ENCODE results near the gene SLC4A11.
"Not testable (repeated sequence)": the region's sequence is repeated elsewhere in the genome, so short reads cannot be mapped to it uniquely, and the experiment has no call there.

SLC4A11 gene

GRCh38 chr20:3227506-3227905, 11.5 kb downstream of the SLC4A11 start:
- DNase-seq: no peak

GRCh38 chr20:3226864-3227263, 12.1 kb downstream of the SLC4A11 start:
- no peak for DNase-seq

GRCh38 chr20:3226093-3226492, 12.9 kb downstream of the SLC4A11 start:
- DNase-seq: no peak

GRCh38 chr20:3224681-3225421, 14.1 kb downstream of the SLC4A11 start:
- DNase-seq: no peak

GRCh38 chr20:3223994-3224680, 14.9 kb downstream of the SLC4A11 start:
- no peak for DNase-seq

- DNase-seq: no peak
Measured at GRCh38 chr20:3223651-3223993, 15.4 kb downstream of the SLC4A11 start.

GRCh38 chr20:3222635-3223600, 16.1 kb downstream of the SLC4A11 start:
- peak; percentile 93 for DNase-seq

GRCh38 chr20:3221398-3222226, 17.4 kb downstream of the SLC4A11 start:
- DNase-seq: no peak

GRCh38 chr20:3218307-3218988, 20.5 kb downstream of the SLC4A11 start:
- DNase-seq: no peak

GRCh38 chr20:3215359-3215917, 23.6 kb downstream of the SLC4A11 start:
- DNase-seq: not testable (repeated sequence)

GRCh38 chr20:3213226-3213625, 25.8 kb downstream of the SLC4A11 start:
- DNase-seq: no peak

- no peak for DNase-seq
Measured at GRCh38 chr20:3210346-3210745, 28.6 kb downstream of the SLC4A11 start.

GRCh38 chr20:3209946-3210317, 29.1 kb downstream of the SLC4A11 start:
- no peak for DNase-seq

- peak; percentile 40 for DNase-seq
Measured at GRCh38 chr20:3209257-3209945, 29.6 kb downstream of the SLC4A11 start, which contains the start of gene ITPA. Gene ITPA, plus strand, starts transcription at chr20:3209498. Its CDS starts 54 bp downstream, at chr20:3209552.

GRCh38 chr20:3208786-3209256, 30.2 kb downstream of the SLC4A11 start:
- DNase-seq: no peak

GRCh38 chr20:3204124-3204794, 34.7 kb downstream of the SLC4A11 start, which contains the start of gene DDRGK1:
Gene DDRGK1, minus strand, starts transcription at chr20:3204682. Its CDS starts 55 bp downstream, at chr20:3204627.
- peak; percentile 86 for DNase-seq

GRCh38 chr20:3203315-3204123, 35.5 kb downstream of the SLC4A11 start:
- peak; percentile 39 for DNase-seq

GRCh38 chr20:3202965-3203314, 36.0 kb downstream of the SLC4A11 start:
- DNase-seq: no peak

All from DMS79 treated with DMSO at 0.1 percent for 48 hours (cell line).